B cell (primary cell): ENCODE results near the gene MGAT5. TPM values are rescaled to one million over a fixed set of nuclear protein-coding genes. Genes with fewer than 3 reads are reported as not detected.

Experiments
- ATAC-seq: fragments of 200-7000 bp; cut with Tn5 transposase; one replicate; pipeline ENCODE4 v1.10.0; 2021; ENCODE audit warnings: low read depth, mild to moderate bottlenecking, moderate number of reproducible peaks, moderate library complexity
- CTCF ChIA-PET: fragments of 350-600 bp; sonication (Branson Sonifier 250); formaldehyde crosslinking; loops from one replicate; lab custom pipeline; 2021; ENCODE audit warnings: antibody characterized with exemption, inconsistent platforms; lab: Charles Lee
- POLR2A ChIA-PET: fragments of 350-600 bp; sonication (Branson Sonifier 250); formaldehyde crosslinking; loops from one replicate; lab custom pipeline; 2021; ENCODE audit warnings: antibody characterized with exemption; lab: Charles Lee
- DNase-seq: peaks from one replicate; pipeline ENCODE4 v3.0.0; 2013
- H2AFZ ChIP-seq: 2 replicates; pipeline ENCODE4 v1.6.1; 2012; ENCODE audit warnings: mild to moderate bottlenecking, low read depth, low read length; ENCODE audit not compliant: insufficient read depth, poor library complexity, severe bottlenecking
- H3K27ac ChIP-seq, 2 donors: 1 replicate in 1 of 2; 2 replicates in 1 of 2; pipeline ENCODE4 v1.5.1; 2012 to 2013; ENCODE audit warnings: low read length in 2 of 2, mild to moderate bottlenecking in 2 of 2, moderate library complexity in 1 of 2
- H3K27me3 ChIP-seq, 4 experiments: fragments of 200-600 bp in 1 of 4; sonication (generic) in 1 of 4; replicated peaks in 1 of 4; 1 replicate in 2 of 4; 2 replicates in 2 of 4; pipeline versions ENCODE4 v1.6.1 to v1.7.0; 2013 to 2016; ENCODE audit warnings: low read length in 3 of 4, mild to moderate bottlenecking in 2 of 4, mixed read lengths in 1 of 4, moderate library complexity in 1 of 4; ENCODE audit not compliant: insufficient read depth in 4 of 4, control insufficient read depth in 3 of 4; ENCODE audit errors: control extremely low read depth in 1 of 4
- H3K36me3 ChIP-seq, 2 experiments: replicated peaks in 1 of 2; 1 replicate in 1 of 2; 2 replicates in 1 of 2; pipeline versions ENCODE4 v1.6.1 to v1.7.1; 2013; ENCODE audit warnings: low read length in 1 of 2; ENCODE audit not compliant: insufficient read depth in 2 of 2, control insufficient read depth in 1 of 2; ENCODE audit errors: control extremely low read depth in 1 of 2, extremely low read depth in 1 of 2
- H3K4me1 ChIP-seq, 2 donors: fragments of 200-600 bp in 1 of 2; sonication (generic) in 1 of 2; 1 replicate in 1 of 2; 2 replicates in 1 of 2; pipeline versions ENCODE4 v1.5.1 to v1.6.1; 2013 to 2017; ENCODE audit warnings: low read length in 2 of 2; ENCODE audit not compliant: control insufficient read depth in 2 of 2, insufficient read depth in 2 of 2
- H3K4me2 ChIP-seq: replicated peaks from 2 replicates; pipeline ENCODE3; 2012; ENCODE audit warnings: mild to moderate bottlenecking, low read depth, low read length; ENCODE audit not compliant: poor library complexity, severe bottlenecking
- H3K4me3 ChIP-seq, 5 experiments: fragments of 200-600 bp in 1 of 5; sonication (generic) in 1 of 5; 1 replicate in 3 of 5; 2 replicates in 2 of 5; pipeline versions ENCODE4 v1.5.1 to v1.7.0; 2011 to 2016; ENCODE audit warnings: low read length in 4 of 5, mild to moderate bottlenecking in 4 of 5, low read depth in 2 of 5, control low read depth in 1 of 5, moderate library complexity in 1 of 5; ENCODE audit not compliant: insufficient read depth in 1 of 5; ENCODE audit errors: control extremely low read depth in 1 of 5, extremely low read depth in 1 of 5
- H3K79me2 ChIP-seq: fragments of 200-600 bp; sonication (generic); one replicate; pipeline ENCODE4 v1.6.0; 2016; ENCODE audit warnings: low read length; ENCODE audit not compliant: control insufficient read depth, insufficient read depth
- H3K9ac ChIP-seq: fragments of 200-600 bp; sonication (generic); 2 replicates; pipeline ENCODE4 v1.6.1; 2017; ENCODE audit warnings: mild to moderate bottlenecking, low read length, moderate library complexity
- H3K9me3 ChIP-seq, 3 donors: one replicate each; pipeline versions ENCODE4 v1.6.1 to v1.7.1; 2013; ENCODE audit warnings: low read length in 2 of 3; ENCODE audit not compliant: control insufficient read depth in 2 of 3, insufficient read depth in 1 of 3; ENCODE audit errors: control extremely low read depth in 1 of 3
- H4K20me1 ChIP-seq: 2 replicates; pipeline ENCODE4 v1.6.0; 2012; ENCODE audit warnings: mild to moderate bottlenecking, low read length; ENCODE audit not compliant: insufficient read depth, control insufficient read depth, poor library complexity, severe bottlenecking
- H3K27ac Mint-ChIP-seq: one replicate; pipeline ENCODE4 v1.8.0; 2021; ENCODE audit warnings: mixed read lengths
- H3K27me3 Mint-ChIP-seq: one replicate; pipeline ENCODE4 v1.8.0; 2021; ENCODE audit warnings: mixed read lengths
- H3K4me1 Mint-ChIP-seq: one replicate; pipeline ENCODE4 v1.8.0; 2021; ENCODE audit warnings: mixed read lengths
- H3K4me3 Mint-ChIP-seq: one replicate; pipeline ENCODE4 v1.8.0; 2021; ENCODE audit warnings: mixed read lengths
- H3K9me3 Mint-ChIP-seq: one replicate; pipeline ENCODE4 v1.8.0; 2022; ENCODE audit warnings: mixed read lengths; ENCODE audit not compliant: insufficient read depth
- CTCF ChIP-seq: fragments of 200-600 bp; IDR thresholded peaks from one replicate; pipeline ENCODE4 v1.8.0; 2022; ENCODE audit warnings: antibody characterized with exemption, mild to moderate bottlenecking
- EZH2 ChIP-seq: IDR thresholded peaks from 2 replicates; pipeline ENCODE4 v1.6.1; 2012; ENCODE audit warnings: borderline replicate concordance, low read depth, mild to moderate bottlenecking, moderate library complexity, low read length; ENCODE audit not compliant: insufficient read depth, poor library complexity, severe bottlenecking
- WGBS: methylation state at CpG from one replicate; pipeline ENCODE4 v1.1.5; 2013; ENCODE audit warnings: missing lambda C conversion rate; ENCODE audit not compliant: insufficient coverage; 5-methylcytosine and 5-hydroxymethylcytosine counted together
- intact Hi-C: fragments of 100-400 bp; cut with micrococcal nuclease; formaldehyde crosslinking; loops from one replicate; pipeline ENCODE4 v1.10.0; 2022
- polyA plus RNA-seq: library from polyadenylated mRNA; depleted of rRNA; stranded (reverse); fragments of >200 nt; gene quantifications from 2 replicates; pipeline ENCODE4 v1.2.3, GENCODE V29; 2012
- total RNA-seq, 2 donors: library from RNA; stranded (reverse); fragments of 120-200 nt in 1 of 2; gene quantifications; 1 replicate in 1 of 2; 2 replicates in 1 of 2; pipeline versions ENCODE4 v1.2.3 to v1.2.4, GENCODE V29; 2013 to 2022

MGAT5 gene
- total and polyA plus RNA-seq, 2 donors (not counting 1 experiment from before 2014, with no cell fraction given) = 27.2 to 184 TPM

- Histone ChIP-seq H3K79me2 (peaks cover 4% of the 10 kb centered on the region), H3K9ac (no peak overlapping the region), H3K4me2 (no peak overlapping the region), H3K9me3 (no peaks in the 10 kb centered on the region), H3K4me1 (no peaks in the 10 kb centered on the region), H3K36me3 (peaks cover 4 to 98% of the 10 kb centered on the region in 2 experiments), H2AFZ (no peak overlapping the region), H3K27me3 (no peaks in the 10 kb centered on the region), H4K20me1 (peaks cover 55% of the 10 kb centered on the region), H3K27ac (no peak overlapping the region), H3K4me3 (no peak overlapping the region)
- no peak for ATAC-seq
- Mint-ChIP-seq H3K27me3 (no peaks in the 10 kb centered on the region), H3K4me3 (no peak overlapping the region), H3K9me3 (no peaks in the 10 kb centered on the region), H3K27ac (no peak overlapping the region), H3K4me1 (no peaks in the 10 kb centered on the region)
- DNase-seq = no peak
- ChIA-PET CTCF (interaction anchor here (1.3 to 2.1 kb wide), 3 partner anchors 12 to 551 kb away, joined by 4 to 6 read pairs (median 4); no protein-coding TSS in a partner anchor), POLR2A (no interaction called here)
- WGBS = 100% methylated on average over 3 of the region's 3 CpGs
- TF ChIP-seq EZH2 (no peak), CTCF (no peak)
- intact Hi-C loops = no loop called here
Observed at GRCh38 chr2:134438371-134438770, 184.5 kb downstream of the MGAT5 start.

GRCh38 chr2:134440336-134440909 lies 186.6 kb downstream of the MGAT5 start:
- H3K27me3 Mint-ChIP-seq = no peaks in the 10 kb centered on the region
- H3K9me3 Mint-ChIP-seq = no peaks in the 10 kb centered on the region
- no peak overlapping the region for H3K27ac Mint-ChIP-seq
- Histone ChIP-seq H2AFZ (no peak overlapping the region), H3K4me1 (no peaks in the 10 kb centered on the region), H3K9me3 (no peaks in the 10 kb centered on the region), H3K9ac (no peak overlapping the region), H3K4me3 (no peak overlapping the region), H3K27ac (no peak overlapping the region), H3K4me2 (no peak overlapping the region), H3K79me2 (peaks cover 4% of the 10 kb centered on the region), H3K36me3 (peaks cover 4 to 98% of the 10 kb centered on the region in 2 experiments), H4K20me1 (peaks cover 63% of the 10 kb centered on the region), H3K27me3 (no peaks in the 10 kb centered on the region)
- DNase-seq (no peak), ATAC-seq (no peak)
- intact Hi-C loops = no loop called here
- ChIA-PET POLR2A (no interaction called here), CTCF (interaction anchor here (4.6 kb wide), 1 partner anchor 12 kb away, joined by 21 read pairs; no protein-coding TSS in a partner anchor)
- WGBS = 98% methylated on average over 7 of the region's 16 CpGs
- H3K4me1 Mint-ChIP-seq = no peaks in the 10 kb centered on the region
- no peak overlapping the region for H3K4me3 Mint-ChIP-seq
- TF ChIP-seq CTCF = no peak
- no peak for TF ChIP-seq EZH2
